Measurements from ENCODE around the gene PROC.

PROC gene

GRCh38 chr2:127453013-127453391 lies 34.8 kb downstream of the PROC start:
- DNase-seq (ENCODE audit: low read depth) = no peak
- H3K4me3 ChIP-seq (ENCODE audit: low read depth, low read length) = no peak overlapping the region
- no peak for TF ChIP-seq CTCF (conservative IDR thresholded peaks at IDR 0.05; ENCODE audit: low read depth, low read length)

GRCh38 chr2:127453392-127454171 lies 35.4 kb downstream of the PROC start:
- H3K4me3 ChIP-seq (ENCODE audit: low read depth, low read length) = no peak overlapping the region
- peak; percentile 47 for TF ChIP-seq CTCF (conservative IDR thresholded peaks at IDR 0.05; ENCODE audit: low read depth, low read length)
- DNase-seq (ENCODE audit: low read depth) = peak; percentile 25

GRCh38 chr2:127454595-127455565 lies 36.7 kb downstream of the PROC start:
- no peak for TF ChIP-seq CTCF (conservative IDR thresholded peaks at IDR 0.05; ENCODE audit: low read depth, low read length)
- DNase-seq (ENCODE audit: low read depth) = no peak

GRCh38 chr2:127455566-127456493 lies 37.6 kb downstream of the PROC start:
- no peak for TF ChIP-seq CTCF (conservative IDR thresholded peaks at IDR 0.05; ENCODE audit: low read depth, low read length)
- no peak for DNase-seq (ENCODE audit: low read depth)
- H3K4me3 ChIP-seq (ENCODE audit: low read depth, low read length) = no peak overlapping the region

More at GRCh38 chr2:127454595-127455565, 36.7 kb downstream of the PROC start:
- H3K4me3 ChIP-seq (ENCODE audit: low read depth, low read length) = no peak overlapping the region

GRCh38 chr2:127456960-127457359 lies 38.7 kb downstream of the PROC start:
- no peak for TF ChIP-seq CTCF (conservative IDR thresholded peaks at IDR 0.05; ENCODE audit: low read depth, low read length)
- no peak overlapping the region for H3K4me3 ChIP-seq (ENCODE audit: low read depth, low read length)
- DNase-seq (ENCODE audit: low read depth) = no peak

- no peak for TF ChIP-seq CTCF (conservative IDR thresholded peaks at IDR 0.05; ENCODE audit: low read depth, low read length)
Measured at GRCh38 chr2:127462461-127462860, 44.2 kb downstream of the PROC start.

More at GRCh38 chr2:127462461-127462860, 44.2 kb downstream of the PROC start:
- no peak overlapping the region for H3K4me3 ChIP-seq (ENCODE audit: low read depth, low read length)
- DNase-seq (ENCODE audit: low read depth) = no peak
